Mesendoderm (in vitro differentiated cells): ENCODE results near the gene FAXC.

Source experiments
- DNase-seq: peaks from one replicate; pipeline ENCODE4 v3.0.0; 2013
- H2AK5ac ChIP-seq: 2 replicates; pipeline ENCODE4 v1.6.1; 2013; ENCODE audit warnings: low read length, inconsistent platforms
- H2BK120ac ChIP-seq: 2 replicates; pipeline ENCODE4 v1.6.1; 2013; ENCODE audit warnings: low read depth, mild to moderate bottlenecking, low read length, moderate library complexity, mixed read lengths
- H2BK15ac ChIP-seq: replicated peaks from 2 replicates; pipeline ENCODE4 v1.6.1; 2013; ENCODE audit warnings: low read depth, mild to moderate bottlenecking, moderate library complexity
- H2BK5ac ChIP-seq: 2 replicates; pipeline ENCODE4 v1.6.1; 2013; ENCODE audit warnings: low read length, inconsistent platforms
- H3K18ac ChIP-seq: 2 replicates; pipeline ENCODE4 v1.6.1; 2013; ENCODE audit warnings: mild to moderate bottlenecking, low read length, mixed read lengths
- H3K23ac ChIP-seq: one replicate; pipeline ENCODE4 v1.6.1; 2013; ENCODE audit warnings: low read length
- H3K27ac ChIP-seq: 2 replicates; pipeline ENCODE4 v1.5.1; 2013; ENCODE audit warnings: low read depth, mild to moderate bottlenecking, inconsistent platforms, low read length, moderate library complexity
- H3K27me3 ChIP-seq: 2 replicates; pipeline ENCODE4 v1.6.1; 2013; ENCODE audit warnings: low read length, control low read depth, mild to moderate bottlenecking, inconsistent platforms; ENCODE audit not compliant: insufficient read depth, poor library complexity
- H3K36me3 ChIP-seq: 2 replicates; pipeline ENCODE4 v1.6.1; 2013; ENCODE audit warnings: low read length, inconsistent platforms; ENCODE audit not compliant: control insufficient read depth, insufficient read depth
- H3K4ac ChIP-seq: one replicate; pipeline ENCODE4 v1.6.1; 2013; ENCODE audit warnings: low read depth, mild to moderate bottlenecking, low read length, moderate library complexity
- H3K4me1 ChIP-seq: 2 replicates; pipeline ENCODE4 v1.6.1; 2013; ENCODE audit warnings: low read depth, low read length, inconsistent platforms; ENCODE audit not compliant: control insufficient read depth
- H3K4me2 ChIP-seq: 2 replicates; pipeline ENCODE4 v1.6.1; 2013; ENCODE audit warnings: low read length
- H3K4me3 ChIP-seq: 2 replicates; pipeline ENCODE4 v1.5.1; 2013; ENCODE audit warnings: mild to moderate bottlenecking, low read length
- H3K56ac ChIP-seq: one replicate; pipeline ENCODE4 v1.6.1; 2013; ENCODE audit warnings: low read length
- H3K79me1 ChIP-seq: 2 replicates; pipeline ENCODE4 v1.6.1; 2013; ENCODE audit warnings: low read length, inconsistent platforms
- H3K79me2 ChIP-seq: 2 replicates; pipeline ENCODE4 v1.6.1; 2013; ENCODE audit warnings: mild to moderate bottlenecking, low read length; ENCODE audit not compliant: control insufficient read depth, insufficient read depth
- H3K9ac ChIP-seq: 2 replicates; pipeline ENCODE4 v1.6.1; 2013; ENCODE audit warnings: low read length, inconsistent platforms
- H4K5ac ChIP-seq: one replicate; pipeline ENCODE4 v1.6.1; 2013; ENCODE audit warnings: low read length
- H4K8ac ChIP-seq: one replicate; pipeline ENCODE4 v1.6.1; 2013; ENCODE audit warnings: low read depth, mild to moderate bottlenecking, control low read depth, low read length, moderate library complexity
- WGBS: extraction: QIAGEN DNeasy Blood & Tissue Kit; methylation state at CpG from one replicate; pipeline ENCODE4 v1.1.7; 2013; ENCODE audit warnings: low lambda C conversion rate, missing lambda C conversion rate; ENCODE audit not compliant: insufficient coverage; ENCODE audit errors: extremely low coverage; 5-methylcytosine and 5-hydroxymethylcytosine counted together

Gene FAXC

GRCh38 chr6:99359800-99360199 lies 10.3 kb upstream of the FAXC start:
- WGBS: no CpG with 5 or more reads among the region's 1 CpG
- Histone ChIP-seq H3K9ac (no peak overlapping the region), H4K8ac (no peak overlapping the region), H3K4me2 (no peak overlapping the region), H4K5ac (no peak overlapping the region), H2AK5ac (no peak overlapping the region), H3K4me3 (no peak overlapping the region), H3K36me3 (no peaks in the 10 kb centered on the region), H3K4me1 (no peaks in the 10 kb centered on the region), H3K23ac (no peak overlapping the region), H3K79me2 (no peaks in the 10 kb centered on the region), H3K27me3 (no peaks in the 10 kb centered on the region), H2BK15ac (no peak overlapping the region), H3K4ac (no peak overlapping the region), H2BK120ac (no peak overlapping the region), H3K79me1 (no peaks in the 10 kb centered on the region), H3K18ac (no peak overlapping the region), H2BK5ac (no peak overlapping the region), H3K27ac (no peak overlapping the region), H3K56ac (no peak overlapping the region)
- no peak for DNase-seq

GRCh38 chr6:99356641-99357040 lies 7.2 kb upstream of the FAXC start:
- no peak overlapping the region for H3K56ac ChIP-seq
- WGBS: no CpG with 5 or more reads among the region's 1 CpG
- no peaks in the 10 kb centered on the region for H3K27me3 ChIP-seq
- H3K23ac ChIP-seq: no peak overlapping the region
- no peak overlapping the region for H3K18ac ChIP-seq
- no peaks in the 10 kb centered on the region for H3K79me2 ChIP-seq
- no peak overlapping the region for H4K8ac ChIP-seq
- H4K5ac ChIP-seq: no peak overlapping the region
- H3K9ac ChIP-seq: no peak overlapping the region
- H2BK15ac ChIP-seq: no peak overlapping the region
- no peaks in the 10 kb centered on the region for H3K36me3 ChIP-seq
- no peak for DNase-seq
- no peaks in the 10 kb centered on the region for H3K4me1 ChIP-seq
- H3K4ac ChIP-seq: no peak overlapping the region
- no peak overlapping the region for H2AK5ac ChIP-seq
- H3K79me1 ChIP-seq: no peaks in the 10 kb centered on the region
- no peak overlapping the region for H3K4me2 ChIP-seq
- H3K4me3 ChIP-seq: no peak overlapping the region
- no peak overlapping the region for H3K27ac ChIP-seq
- H2BK120ac ChIP-seq: no peak overlapping the region
- H2BK5ac ChIP-seq: no peak overlapping the region

DNA sequence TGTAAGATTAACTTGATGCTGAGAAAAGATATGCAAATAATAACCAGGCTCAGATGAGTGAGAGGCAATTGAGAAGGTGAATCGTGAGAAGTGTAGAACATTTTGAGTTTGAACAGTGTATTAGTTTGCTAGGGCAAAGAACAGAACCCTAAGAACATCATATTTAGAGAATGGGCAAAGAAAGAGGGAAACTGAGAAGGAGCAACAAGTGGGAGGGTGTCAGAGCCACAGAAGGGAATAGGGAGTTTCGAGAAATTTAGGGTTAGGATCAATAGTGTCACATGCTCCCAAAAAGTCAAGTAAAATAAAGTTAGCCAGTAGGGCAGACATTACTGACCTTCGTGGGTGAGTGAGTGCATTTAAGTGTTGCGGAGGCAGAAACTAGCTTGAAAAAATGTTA lies 5.5 kb upstream of the FAXC start:
- Histone ChIP-seq H4K5ac (no peak overlapping the region), H3K23ac (no peak overlapping the region), H3K4ac (no peak overlapping the region), H2BK15ac (no peak overlapping the region), H3K9ac (no peak overlapping the region), H3K27ac (no peak overlapping the region), H2BK5ac (no peak overlapping the region), H3K4me1 (no peaks in the 10 kb centered on the region), H3K79me1 (no peaks in the 10 kb centered on the region), H3K56ac (no peak overlapping the region), H3K27me3 (no peaks in the 10 kb centered on the region), H4K8ac (no peak overlapping the region), H2BK120ac (no peak overlapping the region), H2AK5ac (no peak overlapping the region), H3K4me3 (no peak overlapping the region), H3K36me3 (no peaks in the 10 kb centered on the region), H3K4me2 (no peak overlapping the region), H3K79me2 (no peaks in the 10 kb centered on the region), H3K18ac (no peak overlapping the region)
- no peak for DNase-seq
- no CpG with 5 or more reads among the region's 4 CpGs for WGBS

DNA sequence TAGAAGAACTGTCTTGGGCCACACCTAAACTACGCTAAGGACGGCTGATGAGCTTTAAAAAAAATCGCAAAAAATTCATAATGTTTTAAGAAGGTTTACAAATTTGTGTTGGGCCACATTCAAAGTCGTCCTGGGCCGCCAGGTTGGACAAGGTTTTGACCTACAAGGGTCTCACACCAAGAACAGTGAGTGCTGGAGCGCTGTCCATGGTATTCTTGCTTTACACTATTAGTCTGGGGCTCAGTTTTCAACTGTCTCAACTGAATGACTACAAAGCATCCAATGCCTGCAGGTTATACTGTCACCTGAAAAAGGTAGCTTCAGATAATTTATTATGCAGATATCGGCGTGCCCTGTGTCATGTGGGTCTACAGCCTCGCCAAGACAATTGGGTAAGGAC lies 3.7 kb upstream of the FAXC start:
- no peaks in the 10 kb centered on the region for H3K36me3 ChIP-seq
- H3K18ac ChIP-seq: no peak overlapping the region
- DNase-seq: peak; percentile 49
- H3K4me3 ChIP-seq: no peak overlapping the region
- no peak overlapping the region for H2BK15ac ChIP-seq
- no peak overlapping the region for H3K27ac ChIP-seq
- H3K4me2 ChIP-seq: no peak overlapping the region
- H2BK5ac ChIP-seq: no peak overlapping the region
- no peak overlapping the region for H3K9ac ChIP-seq
- no peak overlapping the region for H2BK120ac ChIP-seq
- no peak overlapping the region for H4K8ac ChIP-seq
- no CpG with 5 or more reads among the region's 9 CpGs for WGBS
- H2AK5ac ChIP-seq: no peak overlapping the region
- peaks cover 3% of the 10 kb centered on the region for H3K79me1 ChIP-seq
- no peak overlapping the region for H4K5ac ChIP-seq
- no peaks in the 10 kb centered on the region for H3K79me2 ChIP-seq
- no peak overlapping the region for H3K4ac ChIP-seq
- no peak overlapping the region for H3K23ac ChIP-seq
- H3K27me3 ChIP-seq: no peaks in the 10 kb centered on the region
- peaks cover 3% of the 10 kb centered on the region for H3K4me1 ChIP-seq
- no peak overlapping the region for H3K56ac ChIP-seq

DNA sequence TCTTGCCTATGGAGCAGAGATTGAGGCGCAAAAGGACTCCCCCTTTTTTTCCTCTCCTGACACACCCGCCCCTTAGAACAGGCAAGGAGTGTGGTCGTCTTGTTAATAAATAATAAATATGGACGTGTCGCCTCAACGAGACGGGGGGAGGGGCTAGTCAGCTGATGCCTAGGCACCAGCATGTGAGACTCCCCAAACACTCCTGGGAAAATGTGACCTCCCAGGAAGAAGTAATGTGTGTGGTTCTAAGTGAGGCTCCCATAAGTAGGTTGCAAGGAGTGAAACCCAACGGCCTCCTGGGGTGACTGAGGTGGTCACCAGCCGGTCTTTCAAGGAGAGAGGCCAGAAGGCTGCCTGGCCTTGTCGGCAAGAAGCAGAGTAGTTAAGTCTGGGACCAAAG lies 1.1 kb upstream of the FAXC start:
- Histone ChIP-seq H3K4ac (no peak overlapping the region), H3K4me3 (no peak overlapping the region), H4K8ac (no peak overlapping the region), H3K27me3 (no peaks in the 10 kb centered on the region), H3K18ac (no peak overlapping the region), H3K79me1 (peaks cover 3% of the 10 kb centered on the region), H3K9ac (no peak overlapping the region), H3K56ac (peak overlapping the region; percentile 5), H4K5ac (no peak overlapping the region), H3K4me2 (no peak overlapping the region), H2BK15ac (no peak overlapping the region), H3K36me3 (no peaks in the 10 kb centered on the region), H3K79me2 (no peaks in the 10 kb centered on the region), H2AK5ac (no peak overlapping the region), H3K27ac (no peak overlapping the region), H2BK120ac (no peak overlapping the region), H3K4me1 (peaks cover 5% of the 10 kb centered on the region), H3K23ac (no peak overlapping the region), H2BK5ac (no peak overlapping the region)
- no CpG with 5 or more reads among the region's 10 CpGs for WGBS
- DNase-seq: peak; percentile 13
